Epithelial cell of esophagus (primary cell): ENCODE measurements around the gene CBLN4.

Experiments
- DNase-seq: peaks from one replicate; pipeline ENCODE4 v3.0.0; 2010; ENCODE audit warnings: low read depth
- H3K4me3 ChIP-seq: 2 replicates; pipeline ENCODE4 v1.5.1; 2011; ENCODE audit warnings: mild to moderate bottlenecking, low read length, control low read depth
- TF ChIP-seq, protein P1 (sequence below): IDR thresholded peaks from 2 replicates; pipeline ENCODE4 v1.5.1; 2011; ENCODE audit warnings: low read depth, mild to moderate bottlenecking, low read length, control low read depth, inconsistent platforms; ENCODE audit not compliant: insufficient read depth; ENCODE audit errors: missing control alignments

Gene CBLN4

GRCh38 chr20:55978550-55978949, 26.8 kb downstream of the CBLN4 start:
- DNase-seq: no peak
- TF ChIP-seq, protein P1, sequence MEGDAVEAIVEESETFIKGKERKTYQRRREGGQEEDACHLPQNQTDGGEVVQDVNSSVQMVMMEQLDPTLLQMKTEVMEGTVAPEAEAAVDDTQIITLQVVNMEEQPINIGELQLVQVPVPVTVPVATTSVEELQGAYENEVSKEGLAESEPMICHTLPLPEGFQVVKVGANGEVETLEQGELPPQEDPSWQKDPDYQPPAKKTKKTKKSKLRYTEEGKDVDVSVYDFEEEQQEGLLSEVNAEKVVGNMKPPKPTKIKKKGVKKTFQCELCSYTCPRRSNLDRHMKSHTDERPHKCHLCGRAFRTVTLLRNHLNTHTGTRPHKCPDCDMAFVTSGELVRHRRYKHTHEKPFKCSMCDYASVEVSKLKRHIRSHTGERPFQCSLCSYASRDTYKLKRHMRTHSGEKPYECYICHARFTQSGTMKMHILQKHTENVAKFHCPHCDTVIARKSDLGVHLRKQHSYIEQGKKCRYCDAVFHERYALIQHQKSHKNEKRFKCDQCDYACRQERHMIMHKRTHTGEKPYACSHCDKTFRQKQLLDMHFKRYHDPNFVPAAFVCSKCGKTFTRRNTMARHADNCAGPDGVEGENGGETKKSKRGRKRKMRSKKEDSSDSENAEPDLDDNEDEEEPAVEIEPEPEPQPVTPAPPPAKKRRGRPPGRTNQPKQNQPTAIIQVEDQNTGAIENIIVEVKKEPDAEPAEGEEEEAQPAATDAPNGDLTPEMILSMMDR: no peak

DNA sequence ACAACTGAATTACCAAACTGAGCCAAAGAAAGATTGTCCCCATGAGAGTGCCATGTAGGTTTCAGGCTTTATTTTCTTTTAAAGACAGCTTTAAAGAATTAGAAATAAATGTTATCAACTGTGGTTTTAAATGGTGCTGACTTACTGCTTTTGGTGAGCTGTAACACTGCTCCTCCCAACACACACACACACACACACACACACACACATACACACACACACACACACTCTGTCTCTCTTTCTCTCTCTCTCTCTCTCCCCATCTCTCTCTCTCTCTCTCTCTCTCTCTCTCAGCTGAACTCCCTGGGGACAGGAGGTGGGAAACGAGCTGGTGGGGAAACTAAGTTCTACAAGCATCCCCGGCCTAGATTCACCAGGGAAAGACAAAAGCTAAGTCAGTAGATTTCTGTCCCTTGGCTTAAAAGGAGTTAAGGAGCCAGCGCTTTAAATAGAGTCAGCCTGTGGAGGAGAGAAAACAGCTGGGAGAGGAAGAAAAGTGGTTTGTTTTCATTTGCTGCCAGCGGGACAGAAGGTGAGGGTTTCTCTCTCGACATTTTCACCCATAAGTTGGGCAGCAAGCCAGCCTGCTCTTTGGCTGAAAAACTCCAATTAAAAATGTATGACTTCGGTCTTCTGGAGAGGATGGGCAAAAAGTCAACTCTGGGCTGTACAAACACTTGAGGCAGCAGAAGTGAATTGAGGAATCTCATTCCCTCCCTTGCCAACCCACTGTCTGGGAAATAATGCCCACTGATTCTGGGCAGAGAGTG, 27.4 kb downstream of the CBLN4 start:
- TF ChIP-seq, protein P1: no peak

More at GRCh38 chr20:55978550-55978949, 26.8 kb downstream of the CBLN4 start:
- no peak overlapping the region for H3K4me3 ChIP-seq

DNA sequence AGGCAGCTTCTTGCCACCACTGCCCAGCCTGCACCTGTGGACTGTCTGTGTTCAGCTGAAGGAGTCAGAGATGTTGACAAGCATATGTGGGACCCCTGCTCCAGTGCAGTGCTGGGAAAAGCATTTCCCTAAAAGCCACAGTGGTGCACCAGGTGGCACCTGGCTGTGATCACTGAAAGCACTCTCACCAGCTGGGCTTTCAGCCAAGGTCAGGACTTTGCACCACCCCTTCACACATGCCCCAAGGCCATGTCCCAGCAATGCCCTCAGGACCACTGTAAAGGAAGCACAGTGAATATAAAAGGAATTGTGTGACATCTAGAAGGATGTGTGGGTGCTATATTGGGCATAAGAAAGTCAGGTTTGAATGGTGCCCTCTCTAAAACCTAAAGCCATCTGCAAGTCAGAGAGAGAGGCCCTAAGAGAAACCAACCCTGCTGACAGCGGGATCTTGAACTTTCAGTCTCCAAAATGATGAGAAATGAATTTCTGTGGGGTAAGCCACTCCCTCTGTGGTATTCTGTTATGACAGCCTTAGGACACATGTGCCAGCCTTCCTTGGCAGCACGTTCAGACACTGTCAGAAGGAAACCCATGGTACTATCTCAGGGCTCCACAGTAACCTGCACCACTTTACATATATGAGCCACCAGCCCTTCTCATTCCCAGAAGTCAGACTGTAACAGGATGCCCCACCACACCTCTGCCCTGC, 30.7 kb downstream of the CBLN4 start:
- TF ChIP-seq, protein P1: no peak
- DNase-seq: no peak
- H3K4me3 ChIP-seq: no peak overlapping the region

More for the DNA sequence above, 27.4 kb downstream of the CBLN4 start:
- no peak for DNase-seq
- no peak overlapping the region for H3K4me3 ChIP-seq

- TF ChIP-seq, protein P1: no peak
- H3K4me3 ChIP-seq: no peak overlapping the region
- no peak for DNase-seq
Measured at GRCh38 chr20:55964790-55965189, 40.5 kb downstream of the CBLN4 start.

GRCh38 chr20:55961376-55962330, 43.7 kb downstream of the CBLN4 start:
- no peak overlapping the region for H3K4me3 ChIP-seq
- TF ChIP-seq, protein P1: no peak
- DNase-seq: no peak

DNA sequence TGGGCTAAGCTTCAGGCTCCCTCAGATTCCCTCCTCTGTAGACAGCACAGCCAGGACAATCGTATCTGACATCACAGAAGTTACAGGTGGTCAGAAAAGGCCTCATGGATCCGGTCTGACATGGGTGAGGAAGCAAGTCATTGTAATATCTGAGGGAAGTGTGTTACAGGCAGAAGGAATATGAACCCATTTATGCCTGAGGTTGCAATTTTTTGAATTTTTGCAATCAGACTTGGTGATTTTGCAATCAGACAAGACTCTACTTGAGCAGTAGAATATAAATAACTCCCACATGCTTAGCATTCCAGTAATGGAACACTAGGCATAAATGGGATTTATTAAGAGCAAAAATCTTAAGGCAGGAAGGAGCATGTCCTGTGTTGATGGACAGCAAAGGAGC, 52.1 kb downstream of the CBLN4 start:
- TF ChIP-seq, protein P1: no peak
- H3K4me3 ChIP-seq: no peak overlapping the region
- DNase-seq: peak; percentile 73
